Osteocyte (in vitro differentiated cells): ENCODE data around the gene EARS2. TPM values are rescaled to one million over a fixed set of nuclear protein-coding genes. Genes with fewer than 3 reads are reported as not detected.
A peak's percentile ranks its signal among the peaks of the same experiment; 100 is the strongest.
"Not testable (repeated sequence)": the region's sequence is repeated elsewhere in the genome, so short reads cannot be mapped to it uniquely, and the experiment has no call there.

ENCODE experiments used
- DNase-seq: peaks from one replicate; pipeline ENCODE4 v3.0.0; 2021; ENCODE audit warnings: mixed read lengths; ENCODE audit not compliant: unreplicated experiment; ENCODE audit errors: extremely low spot score
- H3K27ac Mint-ChIP-seq: one replicate; pipeline ENCODE4 v1.8.0; 2021; ENCODE audit warnings: mild to moderate bottlenecking, mixed read lengths; ENCODE audit not compliant: unreplicated experiment
- H3K27me3 Mint-ChIP-seq: one replicate; pipeline ENCODE4 v1.8.0; 2021; ENCODE audit warnings: mixed read lengths; ENCODE audit not compliant: unreplicated experiment
- H3K36me3 Mint-ChIP-seq: one replicate; pipeline ENCODE4 v1.8.0; 2021; ENCODE audit warnings: mixed read lengths; ENCODE audit not compliant: unreplicated experiment
- H3K4me1 Mint-ChIP-seq: one replicate; pipeline ENCODE4 v1.8.0; 2021; ENCODE audit warnings: mixed read lengths; ENCODE audit not compliant: unreplicated experiment
- H3K4me3 Mint-ChIP-seq: one replicate; pipeline ENCODE4 v1.8.0; 2021; ENCODE audit warnings: mild to moderate bottlenecking, moderate library complexity, mixed read lengths; ENCODE audit not compliant: unreplicated experiment
- H3K9me3 Mint-ChIP-seq: one replicate; pipeline ENCODE4 v1.8.0; 2021; ENCODE audit warnings: mixed read lengths; ENCODE audit not compliant: unreplicated experiment
- CTCF ChIP-seq: fragments of 200-600 bp; sonication (generic); IDR thresholded peaks from 2 replicates; pipeline ENCODE4 v1.5.0; 2021; ENCODE audit warnings: antibody characterized with exemption, mild to moderate bottlenecking, moderate library complexity
- total RNA-seq: library from RNA; stranded (reverse); gene quantifications from 2 replicates; pipeline ENCODE4 v1.2.1, GENCODE V29; 2021

The EARS2 gene
- total RNA-seq, 1 donor from 2014 or later, result 18.7 TPM

- H3K4me1 Mint-ChIP-seq, result no peaks in the 10 kb centered on the region
- no peak overlapping the region for H3K4me3 Mint-ChIP-seq
- no peaks in the 10 kb centered on the region for H3K27me3 Mint-ChIP-seq
- H3K9me3 Mint-ChIP-seq, result no peaks in the 10 kb centered on the region
- H3K27ac Mint-ChIP-seq, result no peak overlapping the region
- TF ChIP-seq CTCF, result no peak
- peaks cover 22% of the 10 kb centered on the region for H3K36me3 Mint-ChIP-seq
- no peak for DNase-seq
These were observed 12.7 kb downstream of the EARS2 start for GRCh38 chr16:23544436-23544835.

GRCh38 chr16:23540817-23541178 is 16.4 kb downstream of the EARS2 start:
- H3K9me3 Mint-ChIP-seq, H3K4me1 Mint-ChIP-seq, H3K27ac Mint-ChIP-seq, H3K27me3 Mint-ChIP-seq, H3K4me3 Mint-ChIP-seq, DNase-seq: not testable (repeated sequence)
- H3K36me3 Mint-ChIP-seq, result peaks cover 19% of the 10 kb centered on the region

- DNase-seq, result no peak
- Mint-ChIP-seq H3K27ac (no peak overlapping the region), H3K9me3 (no peaks in the 10 kb centered on the region), H3K36me3 (peaks cover 19% of the 10 kb centered on the region), H3K27me3 (no peaks in the 10 kb centered on the region), H3K4me1 (peaks cover 2% of the 10 kb centered on the region), H3K4me3 (no peak overlapping the region)
- TF ChIP-seq CTCF, result no peak
These were observed 16.9 kb downstream of the EARS2 start for GRCh38 chr16:23539984-23540816.

GRCh38 chr16:23538919-23539278 is 18.3 kb downstream of the EARS2 start:
- DNase-seq, result no peak
- peak overlapping the region; percentile 52 for H3K27ac Mint-ChIP-seq
- no peak overlapping the region for H3K4me3 Mint-ChIP-seq
- no peaks in the 10 kb centered on the region for H3K9me3 Mint-ChIP-seq
- peaks cover 2% of the 10 kb centered on the region for H3K4me1 Mint-ChIP-seq
- H3K36me3 Mint-ChIP-seq, result peaks cover 21% of the 10 kb centered on the region
- TF ChIP-seq CTCF, result no peak
- H3K27me3 Mint-ChIP-seq, result no peaks in the 10 kb centered on the region

GRCh38 chr16:23537390-23537789 is 19.8 kb downstream of the EARS2 start:
- H3K4me1 Mint-ChIP-seq, result peaks cover 2% of the 10 kb centered on the region
- DNase-seq, result no peak
- no peak overlapping the region for H3K4me3 Mint-ChIP-seq
- no peak for TF ChIP-seq CTCF
- no peaks in the 10 kb centered on the region for H3K9me3 Mint-ChIP-seq
- no peaks in the 10 kb centered on the region for H3K27me3 Mint-ChIP-seq
- H3K27ac Mint-ChIP-seq, result no peak overlapping the region
- H3K36me3 Mint-ChIP-seq, result peaks cover 17% of the 10 kb centered on the region
